Measurements from ENCODE around the gene EFEMP1.
A peak's percentile ranks its signal among the peaks of the same experiment; 100 is the strongest.

The EFEMP1 gene

DNA sequence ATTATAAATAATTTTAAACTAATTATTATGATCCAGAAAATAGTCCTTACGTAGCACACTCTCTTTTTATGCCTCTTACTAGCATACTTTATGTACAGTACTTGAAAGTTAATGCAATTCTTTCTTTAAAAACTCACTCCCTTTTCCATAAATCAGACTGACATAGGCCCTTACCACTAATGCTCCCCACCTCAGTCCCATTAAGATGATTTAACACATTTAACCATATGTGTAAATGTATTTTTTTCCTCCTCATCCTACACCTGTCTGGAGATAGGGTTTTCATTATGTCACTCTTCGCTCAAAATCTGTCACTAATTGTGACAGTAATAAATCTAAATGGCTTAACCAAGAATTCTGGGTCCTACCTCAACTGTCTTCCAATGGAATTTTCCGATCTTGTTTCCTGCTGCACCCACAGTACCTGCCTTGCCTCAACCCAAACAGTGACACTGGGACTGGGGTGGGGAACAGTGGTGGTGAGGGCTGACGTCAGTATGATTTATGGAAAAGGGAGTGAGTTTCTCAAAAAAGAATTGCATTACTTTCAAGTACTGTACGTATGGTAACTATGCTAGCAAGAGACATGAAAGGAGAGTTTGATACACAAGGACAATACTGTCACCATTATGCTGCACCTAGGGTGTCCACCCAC lies 25.1 kb downstream of the EFEMP1 start:
- DNase-seq (ENCODE audit: low spot score), result no peak

DNA sequence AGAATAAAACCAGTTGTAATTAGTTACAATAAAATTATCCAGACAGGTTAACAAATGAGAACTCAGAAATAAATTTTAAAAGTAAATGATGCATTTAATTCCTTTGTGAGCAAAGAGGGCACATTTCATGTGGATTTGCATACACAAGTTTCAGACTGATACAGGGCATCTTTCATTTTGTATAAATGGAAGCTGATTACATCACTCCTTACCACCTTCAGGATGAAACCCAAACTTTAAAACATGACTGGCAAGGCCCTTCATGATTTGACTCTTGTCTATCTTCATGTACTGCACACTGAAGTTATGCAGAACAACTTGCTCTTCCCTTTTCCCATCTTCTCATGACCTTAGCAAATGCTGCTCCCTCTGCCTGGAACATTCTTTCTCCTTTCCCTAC lies 26.9 kb downstream of the EFEMP1 start:
- DNase-seq (ENCODE audit: low spot score), result no peak

DNA sequence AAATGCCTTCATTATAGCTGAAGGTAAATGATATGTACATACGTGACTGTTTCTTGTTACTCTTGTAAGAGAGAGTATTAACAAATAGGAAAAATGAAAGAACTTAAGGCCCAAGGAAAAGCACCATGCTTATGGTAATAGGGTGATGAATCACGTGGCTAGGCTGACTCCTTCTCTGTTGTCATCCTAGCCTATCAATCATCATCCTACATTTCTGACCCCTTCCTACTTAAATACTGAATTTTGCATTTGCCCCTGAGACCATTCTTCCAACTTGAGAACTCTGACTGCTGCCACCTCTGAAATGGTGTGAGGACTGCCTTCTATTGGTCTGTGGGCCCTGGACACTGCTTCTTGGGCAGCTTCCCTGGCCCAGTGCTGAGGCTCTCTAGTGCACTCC lies 28.9 kb downstream of the EFEMP1 start:
- no peak for DNase-seq (ENCODE audit: low spot score)

DNA sequence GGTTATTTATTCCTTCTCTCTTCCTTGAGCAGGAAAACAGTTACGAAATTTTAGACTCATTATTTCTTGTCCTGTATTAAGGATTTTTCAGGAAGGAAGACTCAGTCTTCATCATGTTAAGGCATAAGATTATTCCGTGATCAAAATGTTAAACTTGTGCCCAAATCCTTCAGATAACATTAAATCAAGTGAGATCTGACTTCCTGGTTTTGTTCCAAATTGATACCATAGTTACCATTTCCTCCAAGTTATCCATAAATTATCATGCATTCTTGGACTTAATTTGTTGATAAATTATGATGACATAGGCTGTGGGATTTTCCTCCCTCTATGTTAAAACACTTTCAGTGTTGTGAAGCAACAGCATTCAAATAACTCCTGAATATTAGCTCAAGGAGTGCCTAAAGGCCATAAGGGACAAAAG lies 31.9 kb downstream of the EFEMP1 start:
- DNase-seq (ENCODE audit: low spot score), result no peak

DNA sequence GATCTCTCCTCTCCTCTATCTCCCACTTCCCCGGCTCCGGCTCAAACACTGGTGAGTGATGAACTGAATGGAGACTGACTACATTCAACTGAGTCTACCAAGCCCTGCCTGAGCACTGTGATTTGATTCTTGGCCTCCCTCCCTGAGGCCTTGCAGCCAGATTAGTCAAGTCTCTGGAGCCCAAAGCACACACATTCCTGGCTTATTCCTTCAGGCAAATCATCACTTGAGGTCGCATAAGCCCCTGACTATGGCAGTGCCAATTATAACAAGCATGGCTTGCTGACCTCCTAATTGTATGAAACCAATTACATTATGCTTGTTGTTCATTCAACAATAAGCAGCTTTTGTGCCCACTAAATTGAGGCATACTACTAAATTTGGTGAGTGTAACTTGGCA lies 34.6 kb downstream of the EFEMP1 start:
- DNase-seq (ENCODE audit: low spot score), result no peak

DNA sequence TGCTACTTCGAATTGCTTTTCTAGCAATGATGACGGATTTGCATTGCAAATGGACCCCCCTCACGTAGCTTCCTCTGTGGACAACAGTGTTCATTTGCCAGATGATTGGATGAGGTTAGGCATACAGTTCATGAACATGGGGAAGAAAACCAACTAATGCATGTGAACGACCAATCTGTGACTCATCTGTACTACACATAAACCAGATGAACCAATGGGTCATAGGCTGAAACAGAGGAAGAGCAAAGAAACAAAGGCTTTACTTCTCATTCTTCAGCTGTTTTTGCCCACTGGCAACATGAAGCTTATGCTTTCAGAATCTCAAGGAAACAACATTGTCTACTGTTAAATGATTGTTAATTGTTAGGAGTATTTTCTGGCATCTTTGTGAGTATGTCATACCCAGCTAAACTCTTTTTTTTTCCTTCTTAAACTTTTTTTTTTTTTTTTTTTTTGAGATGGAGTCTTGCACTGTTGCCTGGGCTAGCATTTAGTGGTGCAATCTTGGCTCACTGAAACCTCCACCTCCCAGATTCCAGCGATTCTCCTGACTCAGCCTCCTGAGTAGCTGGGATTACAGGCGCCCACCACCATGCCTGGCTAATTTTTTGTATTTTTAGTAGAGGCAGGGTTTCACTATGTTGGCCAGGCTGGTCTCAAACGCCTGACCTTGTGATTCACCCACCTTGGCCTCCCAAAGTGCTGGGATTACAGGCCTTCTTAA lies 35.5 kb downstream of the EFEMP1 start:
- DNase-seq (ENCODE audit: low spot score), result peak; percentile 17

DNA sequence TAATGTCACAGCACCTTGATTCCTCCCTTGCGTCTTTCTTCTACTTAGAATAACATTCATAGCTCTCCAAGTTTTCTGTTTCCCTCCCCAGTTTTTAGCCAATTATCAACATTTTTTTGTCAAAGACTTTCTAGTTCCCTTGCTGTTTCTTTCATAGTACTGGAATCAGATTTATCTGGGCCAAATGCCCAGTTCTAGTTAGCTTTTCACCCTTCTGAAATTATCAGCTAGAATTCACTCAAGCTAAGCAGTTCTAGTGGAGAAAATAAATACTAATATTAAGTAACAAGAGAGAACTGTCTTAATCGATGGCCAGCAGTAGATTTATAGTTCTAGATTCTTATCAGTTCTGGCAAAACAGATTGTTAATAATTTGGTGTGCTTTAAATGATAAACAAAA lies 36.2 kb downstream of the EFEMP1 start:
- DNase-seq (ENCODE audit: low spot score), result no peak

DNA sequence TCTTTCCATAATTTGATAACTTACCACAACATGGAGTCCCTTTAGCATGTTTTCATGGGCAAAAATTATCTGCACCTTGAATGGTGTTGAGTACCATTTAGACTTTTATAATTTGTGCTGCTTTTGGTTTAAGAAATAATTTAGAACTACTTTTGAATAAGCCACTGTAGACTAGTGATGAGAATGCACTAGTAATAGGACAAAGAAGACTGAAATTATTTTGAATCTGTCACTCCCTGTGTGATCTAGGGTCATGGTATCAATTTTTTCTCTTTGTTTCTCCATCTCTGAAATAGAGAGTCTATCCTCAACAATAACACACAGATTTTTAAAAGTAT lies 37.7 kb downstream of the EFEMP1 start:
- no peak for DNase-seq (ENCODE audit: low spot score)

DNA sequence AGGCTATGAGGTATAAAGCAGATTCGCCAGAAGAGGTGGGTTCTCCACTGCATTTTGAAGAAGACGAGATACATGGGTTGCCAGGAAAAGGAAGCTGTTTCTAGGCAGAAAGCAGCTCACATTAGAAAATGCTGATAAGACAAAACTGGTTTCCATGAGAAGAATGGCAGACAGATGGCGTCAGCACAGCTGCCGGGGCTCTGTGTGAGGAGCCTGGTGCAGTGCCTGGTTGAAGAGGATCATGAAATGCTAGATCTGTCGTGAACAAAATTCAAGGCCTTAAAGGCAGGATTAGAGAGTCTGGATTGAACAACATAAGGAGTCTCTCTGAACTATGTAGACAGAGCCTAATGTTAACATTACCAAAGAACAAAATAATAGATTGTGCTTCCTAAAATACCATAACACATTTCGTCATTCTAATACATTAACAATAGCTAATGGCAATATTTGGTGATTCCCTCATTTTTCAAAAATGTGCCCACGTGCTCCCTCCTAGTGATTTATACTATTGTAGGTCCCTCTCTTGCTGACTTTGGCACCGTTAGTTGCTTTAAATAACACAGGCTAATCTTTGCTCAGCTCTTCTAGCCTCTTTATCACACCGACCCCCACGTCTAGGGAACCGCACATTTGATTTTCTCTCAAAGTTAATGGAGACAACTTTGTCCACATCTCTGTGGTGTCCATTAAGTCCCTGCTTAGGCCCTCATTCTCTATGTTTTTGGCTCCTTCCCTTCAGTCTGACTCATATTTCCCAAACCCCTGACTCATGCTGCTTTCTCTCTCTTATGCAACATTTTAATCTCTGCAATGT lies 38.2 kb downstream of the EFEMP1 start:
- DNase-seq (ENCODE audit: low spot score), result peak; percentile 36

DNA sequence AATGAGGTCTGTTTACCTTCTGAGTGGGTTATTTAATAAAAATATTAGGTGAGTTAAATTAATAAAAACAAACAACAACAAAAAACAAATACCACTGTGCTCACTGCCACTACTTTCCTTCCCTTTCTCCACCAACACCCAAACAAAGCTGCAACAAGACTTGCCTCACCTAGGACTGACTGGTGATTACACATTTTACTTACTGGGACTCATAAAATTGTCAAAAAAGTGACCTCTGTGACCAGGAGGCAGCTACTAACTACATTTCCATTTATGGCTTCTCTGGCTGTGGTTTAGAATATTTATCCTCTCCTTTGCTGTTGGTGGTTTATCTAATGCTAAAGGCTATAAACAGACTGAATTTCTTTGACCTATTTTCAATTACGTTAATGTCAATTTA lies 39.8 kb downstream of the EFEMP1 start:
- no peak for DNase-seq (ENCODE audit: low spot score)

DNA sequence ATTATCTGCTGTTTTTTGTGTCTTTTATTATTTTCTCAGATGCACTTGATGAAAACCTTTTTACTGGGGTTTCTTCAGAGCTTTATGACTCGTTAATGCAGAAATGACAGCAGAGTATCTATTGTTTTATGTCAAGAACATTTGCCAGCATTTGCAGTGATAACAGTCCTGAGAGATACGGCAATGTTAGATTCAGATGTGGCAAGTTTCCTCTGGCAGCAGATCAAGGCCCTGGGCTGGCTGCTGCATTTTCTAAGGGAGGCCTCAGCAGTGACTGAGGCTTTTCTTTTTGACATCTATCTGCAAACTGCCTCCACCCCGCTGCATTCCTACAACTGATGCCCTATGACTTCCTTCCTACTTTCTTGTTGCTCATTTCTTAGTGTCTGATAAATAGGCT lies 40.2 kb downstream of the EFEMP1 start:
- no peak for DNase-seq (ENCODE audit: low spot score)

DNA sequence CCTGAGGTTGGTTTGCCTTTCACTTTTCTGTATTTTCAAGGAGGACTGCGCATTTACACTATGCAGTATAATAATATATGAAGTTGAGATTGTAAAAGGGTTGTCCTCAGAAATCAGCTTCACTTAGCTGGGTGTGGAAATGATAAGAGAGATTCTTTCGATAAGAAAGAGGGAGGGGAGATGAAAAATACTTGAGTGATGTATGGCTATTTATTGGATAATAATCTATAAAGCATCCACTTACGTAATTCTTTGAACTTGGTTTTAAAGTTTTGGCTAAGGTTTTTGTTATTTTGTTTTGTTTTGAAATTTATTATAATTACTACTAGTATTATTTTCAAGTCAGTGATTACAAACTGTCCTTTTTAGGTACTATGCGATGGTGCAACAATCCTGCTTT lies 40.6 kb downstream of the EFEMP1 start:
- no peak for DNase-seq (ENCODE audit: low spot score)

DNA sequence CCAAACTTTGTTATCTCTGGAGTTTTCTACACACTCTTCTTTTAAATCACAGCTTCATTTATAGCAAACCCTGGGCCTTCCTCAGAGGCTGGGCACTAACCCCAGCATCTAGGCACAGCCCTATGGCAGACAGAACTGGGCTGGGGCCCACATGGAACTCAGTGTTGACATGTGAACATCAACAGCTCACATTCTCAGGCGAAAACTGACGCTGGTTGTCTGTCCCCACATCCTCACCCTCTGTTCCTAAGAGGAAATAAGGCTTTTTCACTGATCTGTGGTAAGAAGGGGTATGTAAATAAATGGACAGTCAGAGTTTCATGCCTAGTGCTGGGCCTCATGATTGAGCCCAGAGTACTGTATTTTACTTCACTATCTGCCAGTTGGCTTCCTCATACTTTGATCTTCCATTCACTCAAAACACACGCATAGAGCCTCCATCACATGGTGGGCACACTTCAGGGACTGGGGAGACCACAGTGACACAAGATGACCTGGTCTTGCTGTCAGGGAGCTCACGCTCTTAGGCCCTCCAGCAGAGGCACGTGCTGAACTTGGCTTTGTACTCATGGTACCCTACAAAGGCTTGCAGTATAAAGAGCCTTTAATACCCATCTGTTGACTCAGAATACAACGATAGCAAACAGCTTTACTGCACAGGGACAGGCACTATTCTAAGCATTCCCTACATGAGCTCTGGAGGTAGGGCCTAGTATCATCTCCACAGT lies 43.0 kb downstream of the EFEMP1 start:
- no peak for DNase-seq (ENCODE audit: low spot score)

DNA sequence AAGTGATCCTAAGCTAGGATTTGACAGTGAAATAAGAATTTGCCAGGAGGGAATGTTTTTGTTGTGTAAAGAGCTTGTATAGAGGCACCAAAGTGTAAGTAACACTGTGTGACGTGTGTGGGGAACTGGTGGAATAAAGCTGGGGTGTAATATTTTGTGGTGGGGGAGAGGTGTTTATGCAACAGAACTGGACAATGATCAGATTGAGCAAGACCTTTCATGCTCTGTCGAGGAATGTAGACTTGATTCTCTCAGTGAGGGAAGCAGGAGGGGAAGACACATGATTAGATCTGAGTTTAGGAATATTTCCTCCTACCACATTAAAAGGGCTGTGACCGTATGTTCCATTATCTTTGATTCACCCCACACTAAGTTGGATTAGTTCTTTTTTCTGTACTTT lies 43.6 kb downstream of the EFEMP1 start:
- DNase-seq (ENCODE audit: low spot score), result no peak

DNA sequence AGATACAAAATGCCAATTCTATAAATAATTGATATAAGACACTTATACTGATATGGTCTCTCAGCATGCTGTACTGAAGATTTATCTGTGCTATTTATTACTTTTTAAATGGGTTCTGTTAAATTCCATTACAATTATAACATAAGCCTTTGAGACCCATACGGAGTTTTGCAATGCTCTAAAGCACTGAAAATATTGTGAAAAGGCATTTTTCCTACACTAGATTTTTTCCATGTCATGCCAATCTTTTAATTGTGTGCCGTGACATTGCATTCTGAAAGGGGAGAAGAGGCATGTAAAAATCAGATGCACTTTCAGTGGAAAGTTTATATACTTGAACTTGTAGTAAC lies 46.5 kb downstream of the EFEMP1 start:
- DNase-seq (ENCODE audit: low spot score), result no peak

DNA sequence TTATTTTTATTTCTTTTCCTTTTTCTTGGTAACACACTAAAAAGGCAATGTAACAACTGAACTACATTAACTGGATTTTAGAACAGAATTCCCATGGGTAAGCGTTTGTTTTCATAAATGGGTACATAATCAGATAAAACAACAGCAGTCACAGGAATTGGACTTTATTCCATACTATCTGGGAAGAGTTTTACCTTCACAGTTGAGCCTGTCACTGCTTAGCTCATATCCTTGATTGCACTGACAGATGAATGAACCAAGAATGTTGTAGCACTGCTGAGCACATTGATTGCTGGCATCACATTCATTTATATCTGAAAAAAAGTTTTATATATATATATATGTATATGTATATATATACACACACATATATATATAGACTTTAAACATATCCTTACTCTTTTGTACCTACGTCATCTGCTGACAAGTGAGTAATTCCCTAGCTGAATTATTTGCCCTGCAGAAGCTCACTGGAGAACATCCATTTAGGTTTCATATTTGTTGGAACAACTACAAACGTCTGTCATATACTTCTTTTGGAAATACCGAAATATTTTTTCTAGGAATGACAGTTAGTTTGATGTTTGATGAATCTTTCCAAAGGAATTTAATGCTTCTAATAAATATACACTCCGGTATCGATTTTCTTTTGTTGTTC lies 47.0 kb downstream of the EFEMP1 start:
- DNase-seq (ENCODE audit: low spot score), result no peak

DNA sequence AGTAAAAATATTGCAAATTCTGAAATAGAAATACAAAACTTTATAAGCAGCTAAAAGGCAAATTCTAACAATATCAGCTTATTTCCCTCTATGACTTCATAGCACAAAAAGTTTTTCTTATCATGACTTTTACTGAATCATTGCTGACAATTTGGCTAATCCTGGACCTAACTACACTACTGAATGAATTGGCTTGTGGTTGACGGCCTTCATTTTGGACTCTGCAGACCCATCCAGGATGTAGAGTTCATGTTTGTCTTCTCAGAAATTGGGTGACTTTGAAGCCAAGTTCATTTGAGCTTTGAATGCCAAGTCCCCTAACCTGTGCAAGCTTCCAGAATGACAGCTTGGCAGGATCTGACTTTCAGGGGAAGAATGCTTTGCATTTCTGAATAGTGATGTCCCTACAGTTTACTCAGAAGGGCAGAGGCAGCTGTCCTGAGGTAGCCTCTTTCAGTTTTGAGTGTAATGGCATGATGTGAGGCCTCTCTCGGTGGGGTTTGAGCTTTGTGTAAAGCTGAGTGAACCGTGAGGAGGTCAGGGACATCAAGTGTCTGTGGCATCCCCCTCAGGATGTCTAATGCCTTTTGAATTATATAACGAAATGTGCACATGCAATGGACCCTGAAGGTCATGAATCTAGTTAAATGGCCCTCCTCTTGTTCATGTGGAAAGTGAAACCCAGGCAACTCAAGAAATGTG lies 48.0 kb downstream of the EFEMP1 start:
- DNase-seq (ENCODE audit: low spot score), result no peak

DNA sequence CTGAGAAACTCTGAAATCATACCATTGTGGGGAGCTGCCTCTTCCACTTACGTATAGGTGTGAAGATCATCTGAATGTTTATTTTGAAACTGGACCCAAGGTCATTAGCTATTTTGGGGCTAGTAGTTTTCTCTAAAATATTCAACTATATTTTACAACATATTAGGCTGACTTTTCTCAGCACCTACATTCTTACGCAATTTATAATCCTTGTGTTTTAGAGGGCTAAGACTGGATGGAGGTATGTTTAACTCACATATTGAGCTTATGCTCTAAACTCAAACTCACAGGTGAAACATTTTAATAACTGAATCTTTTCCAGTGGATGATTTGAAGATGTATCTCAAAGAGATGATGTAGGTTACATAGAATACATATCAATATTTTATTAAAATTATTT lies 49.2 kb downstream of the EFEMP1 start:
- no peak for DNase-seq (ENCODE audit: low spot score)

DNA sequence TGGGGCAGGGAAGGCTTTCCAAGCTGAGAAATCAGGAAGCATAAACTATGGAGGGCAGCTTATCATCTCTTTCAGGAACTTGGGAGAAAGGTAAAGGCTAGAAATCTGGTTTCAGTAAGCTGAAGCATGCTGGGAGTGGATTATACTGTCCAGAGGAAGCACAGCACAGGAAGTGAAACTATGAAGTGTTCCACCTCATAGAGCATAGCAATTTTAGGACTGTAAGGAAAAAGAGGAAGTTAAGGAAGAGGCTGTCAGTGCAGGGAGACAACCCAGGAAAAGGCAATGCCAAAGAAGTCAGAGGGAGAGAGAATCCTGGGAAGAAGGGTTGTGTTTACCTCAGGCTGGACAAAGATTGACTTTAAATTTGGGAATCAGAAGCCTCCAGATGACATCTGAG lies 51.9 kb downstream of the EFEMP1 start:
- DNase-seq (ENCODE audit: low spot score), result peak; percentile 29

DNA sequence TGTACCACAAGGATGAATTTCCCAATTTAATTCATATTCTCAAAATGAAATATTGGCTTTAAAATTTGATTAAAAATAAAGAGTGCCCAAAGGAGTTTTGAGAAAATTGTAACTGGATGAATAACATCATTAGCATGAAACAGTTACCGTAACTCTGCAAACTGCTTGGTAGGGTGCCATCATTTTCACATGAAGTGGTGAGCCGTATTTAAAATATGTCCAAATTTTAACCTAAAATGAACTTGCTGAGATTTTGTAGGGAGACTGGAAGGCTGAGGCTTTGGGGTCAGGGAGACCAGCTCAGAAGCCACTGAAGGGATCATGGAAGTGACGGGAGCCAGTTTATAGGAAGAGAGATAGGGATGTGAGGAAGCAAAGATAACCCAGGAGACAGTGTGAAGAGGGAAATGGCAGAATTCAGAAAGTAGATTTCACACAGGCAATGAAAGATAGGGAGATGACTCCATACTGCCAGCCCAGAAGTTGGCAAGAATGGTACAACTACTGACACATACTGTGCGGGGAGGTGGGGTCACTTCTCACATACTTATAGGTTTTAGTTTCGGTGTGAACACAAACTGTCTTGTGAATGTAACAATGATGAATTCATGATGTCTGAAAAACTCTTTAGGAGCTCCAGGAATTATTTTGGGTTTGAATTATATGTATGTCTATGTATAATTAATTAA lies 53.8 kb downstream of the EFEMP1 start:
- no peak for DNase-seq (ENCODE audit: low spot score)
